ENCODE measurements around the gene DNAAF5.

The DNAAF5 gene

GRCh38 chr7:707296-708000 lies 19.1 kb upstream of the DNAAF5 start:
- no peak for DNase-seq

- no peak for DNase-seq
Measured at GRCh38 chr7:710161-710560, 16.3 kb upstream of the DNAAF5 start.

GRCh38 chr7:711093-711921 lies 15.2 kb upstream of the DNAAF5 start:
- DNase-seq: no peak

- DNase-seq: no peak
Measured at GRCh38 chr7:711922-712380, 14.5 kb upstream of the DNAAF5 start.

GRCh38 chr7:712381-713138 lies 13.9 kb upstream of the DNAAF5 start:
- no peak for DNase-seq

GRCh38 chr7:713139-713457 lies 13.4 kb upstream of the DNAAF5 start:
- no peak for DNase-seq

- DNase-seq: no peak
Measured at GRCh38 chr7:713488-714230, 12.8 kb upstream of the DNAAF5 start.

GRCh38 chr7:714251-714671 lies 12.2 kb upstream of the DNAAF5 start:
- DNase-seq: no peak

- no peak for DNase-seq
Measured at GRCh38 chr7:716222-716621, 10.3 kb upstream of the DNAAF5 start.

GRCh38 chr7:716636-717035 lies 9.9 kb upstream of the DNAAF5 start:
- no peak for DNase-seq

GRCh38 chr7:721619-722248 lies 4.8 kb upstream of the DNAAF5 start:
- no peak for DNase-seq

GRCh38 chr7:723541-723940 lies 3.0 kb upstream of the DNAAF5 start:
- DNase-seq: no peak

- DNase-seq: no peak
Measured at GRCh38 chr7:724298-724697, 2.2 kb upstream of the DNAAF5 start.

GRCh38 chr7:725223-726005 lies 1.1 kb upstream of the DNAAF5 start:
- DNase-seq: no peak

- no peak for DNase-seq
Measured at GRCh38 chr7:726854-727103, 280 bp downstream of the DNAAF5 start.

- no peak for DNase-seq
Measured at GRCh38 chr7:727104-727805, 756 bp downstream of the DNAAF5 start, which contains the start of gene PRKAR1B. PRKAR1B (minus strand) TSS chr7:727281; CDS start chr7:711505, 15,776 bp downstream.

GRCh38 chr7:727806-728460 lies 1.4 kb downstream of the DNAAF5 start:
- no peak for DNase-seq

- no peak for DNase-seq
Measured at GRCh38 chr7:728602-729001, 2.1 kb downstream of the DNAAF5 start.

- DNase-seq: no peak
Measured at GRCh38 chr7:729140-730000, 2.9 kb downstream of the DNAAF5 start.
